MM.1S (cell line): ENCODE measurements around the gene PTPDC1.

Experiments used
- DNase-seq: peaks from one replicate; pipeline ENCODE4 v3.0.0-alpha.2; 2015
- H2AFZ ChIP-seq: fragments of 300-600 bp; sonication (generic); 2 replicates; pipeline ENCODE4 v1.6.0; 2016; ENCODE audit warnings: antibody characterized with exemption, low read length
- H3F3A ChIP-seq: fragments of 300-600 bp; sonication (generic); 2 replicates; pipeline ENCODE4 v1.6.1; 2016; ENCODE audit warnings: mild to moderate bottlenecking, antibody characterized with exemption, low read length, moderate library complexity, mixed read lengths; ENCODE audit not compliant: insufficient read depth
- H3K27ac ChIP-seq: fragments of 300-600 bp; sonication (generic); 2 replicates; pipeline ENCODE4 v1.5.1; 2016; ENCODE audit warnings: mild to moderate bottlenecking, low read length
- H3K27me3 ChIP-seq: fragments of 300-600 bp; sonication (generic); replicated peaks from 2 replicates; pipeline ENCODE4 v1.6.0; 2016; ENCODE audit warnings: low read length; ENCODE audit not compliant: insufficient read depth
- H3K36me3 ChIP-seq: fragments of 300-600 bp; sonication (generic); replicated peaks from 2 replicates; pipeline ENCODE4 v1.6.1; 2016; ENCODE audit warnings: mild to moderate bottlenecking, low read length, mixed read lengths; ENCODE audit not compliant: insufficient read depth
- H3K4me1 ChIP-seq: fragments of 300-600 bp; sonication (generic); 2 replicates; pipeline ENCODE4 v1.6.1; 2016; ENCODE audit warnings: low read length, mixed read lengths
- H3K4me2 ChIP-seq: fragments of 300-600 bp; sonication (generic); 2 replicates; pipeline ENCODE4 v1.6.0; 2016; ENCODE audit warnings: low read depth, low read length
- H3K4me3 ChIP-seq: fragments of 300-600 bp; sonication (generic); 2 replicates; pipeline ENCODE4 v1.5.1; 2016; ENCODE audit warnings: low read length, mixed read lengths
- H3K79me2 ChIP-seq: fragments of 300-600 bp; sonication (generic); 2 replicates; pipeline ENCODE4 v1.6.1; 2016; ENCODE audit warnings: mixed run types, low read length, mixed read lengths
- H3K9ac ChIP-seq: fragments of 300-600 bp; sonication (generic); 2 replicates; pipeline ENCODE4 v1.6.1; 2016; ENCODE audit warnings: low read length, mixed read lengths
- H3K9me2 ChIP-seq: fragments of 300-600 bp; sonication (generic); replicated peaks from 2 replicates; pipeline ENCODE4 v1.6.1; 2016; ENCODE audit warnings: mild to moderate bottlenecking, low read length, mixed read lengths; ENCODE audit not compliant: insufficient read depth
- H3K9me3 ChIP-seq: fragments of 300-600 bp; sonication (generic); replicated peaks from 2 replicates; pipeline ENCODE4 v1.6.1; 2016; ENCODE audit warnings: mild to moderate bottlenecking, low read length, mixed read lengths; ENCODE audit not compliant: insufficient read depth
- H4K20me1 ChIP-seq: fragments of 300-600 bp; sonication (generic); 2 replicates; pipeline ENCODE4 v1.6.1; 2016; ENCODE audit warnings: mild to moderate bottlenecking, low read length, moderate library complexity, mixed read lengths; ENCODE audit not compliant: insufficient read depth
- CTCF ChIP-seq: fragments of 300-600 bp; sonication (generic); IDR thresholded peaks from 2 replicates; pipeline ENCODE4 v1.5.1; 2016; ENCODE audit warnings: antibody characterized with exemption, low read length, mixed read lengths
- EZH2 ChIP-seq: fragments of 300-600 bp; sonication (generic); optimal IDR thresholded peaks from 2 replicates; pipeline ENCODE3; 2017; ENCODE audit warnings: low read depth, mild to moderate bottlenecking, antibody characterized with exemption, low read length, mixed read lengths
- EZH2phosphoT487 ChIP-seq: fragments of 300-600 bp; sonication (generic); IDR thresholded peaks from 2 replicates; pipeline ENCODE4 v1.6.1; 2018; ENCODE audit warnings: antibody characterized with exemption, low read length

The PTPDC1 gene

GRCh38 chr9:94081864-94082463 lies 2.3 kb upstream of the PTPDC1 start:
- Histone ChIP-seq H4K20me1 (no peaks in the 10 kb centered on the region), H3K9me3 (no peaks in the 10 kb centered on the region), H3K9me2 (no peaks in the 10 kb centered on the region), H2AFZ (no peak overlapping the region), H3K4me3 (no peak overlapping the region), H3K4me1 (no peaks in the 10 kb centered on the region), H3K36me3 (no peaks in the 10 kb centered on the region), H3K27me3 (no peaks in the 10 kb centered on the region), H3K27ac (no peak overlapping the region), H3K9ac (no peak overlapping the region), H3F3A (no peaks in the 10 kb centered on the region), H3K4me2 (no peak overlapping the region), H3K79me2 (no peaks in the 10 kb centered on the region)
- TF ChIP-seq CTCF (no peak), EZH2 (no peak)
- no peak for DNase-seq

- no peak overlapping the region for H3K9ac ChIP-seq
- no peak overlapping the region for H2AFZ ChIP-seq
- H3K79me2 ChIP-seq, result no peaks in the 10 kb centered on the region
- no peaks in the 10 kb centered on the region for H3F3A ChIP-seq
- no peaks in the 10 kb centered on the region for H4K20me1 ChIP-seq
- TF ChIP-seq EZH2 (no peak), CTCF (no peak), EZH2phosphoT487 (no peak)
- H3K4me3 ChIP-seq, result no peak overlapping the region
- no peaks in the 10 kb centered on the region for H3K9me2 ChIP-seq
- no peak overlapping the region for H3K27ac ChIP-seq
- no peaks in the 10 kb centered on the region for H3K4me1 ChIP-seq
- H3K36me3 ChIP-seq, result no peaks in the 10 kb centered on the region
- no peak overlapping the region for H3K4me2 ChIP-seq
- DNase-seq, result no peak
- no peaks in the 10 kb centered on the region for H3K9me3 ChIP-seq
- no peaks in the 10 kb centered on the region for H3K27me3 ChIP-seq
Observed at GRCh38 chr9:94082553-94082952, 1.7 kb upstream of the PTPDC1 start.

GRCh38 chr9:94082956-94083355 lies 1.3 kb upstream of the PTPDC1 start:
- Histone ChIP-seq H3K27me3 (no peaks in the 10 kb centered on the region), H3K4me3 (no peak overlapping the region), H3K9ac (no peak overlapping the region), H3F3A (no peaks in the 10 kb centered on the region), H4K20me1 (no peaks in the 10 kb centered on the region), H3K9me3 (no peaks in the 10 kb centered on the region), H3K36me3 (no peaks in the 10 kb centered on the region), H3K4me1 (no peaks in the 10 kb centered on the region), H3K9me2 (no peaks in the 10 kb centered on the region), H3K79me2 (no peaks in the 10 kb centered on the region), H2AFZ (no peak overlapping the region), H3K4me2 (no peak overlapping the region), H3K27ac (no peak overlapping the region)
- no peak for TF ChIP-seq EZH2phosphoT487
- DNase-seq, result no peak

- no peak overlapping the region for H2AFZ ChIP-seq
- TF ChIP-seq EZH2 (no peak), EZH2phosphoT487 (no peak), CTCF (no peak)
- no peaks in the 10 kb centered on the region for H3K79me2 ChIP-seq
- no peaks in the 10 kb centered on the region for H3K4me1 ChIP-seq
- no peaks in the 10 kb centered on the region for H3K9me2 ChIP-seq
- no peaks in the 10 kb centered on the region for H4K20me1 ChIP-seq
- no peak overlapping the region for H3K4me3 ChIP-seq
- no peak overlapping the region for H3K4me2 ChIP-seq
- no peaks in the 10 kb centered on the region for H3K27me3 ChIP-seq
- DNase-seq, result no peak
- H3K36me3 ChIP-seq, result no peaks in the 10 kb centered on the region
- H3K9me3 ChIP-seq, result no peaks in the 10 kb centered on the region
- no peak overlapping the region for H3K9ac ChIP-seq
- no peaks in the 10 kb centered on the region for H3F3A ChIP-seq
- no peak overlapping the region for H3K27ac ChIP-seq
Observed at GRCh38 chr9:94083384-94083783, 880 bp upstream of the PTPDC1 start.
